ENCODE results near the gene KCTD5.

KCTD5 gene

GRCh38 chr16:2698103-2698870 is 16.0 kb downstream of the KCTD5 start:
- Histone ChIP-seq H3K4me3 (ENCODE audit: insufficient read depth, low read length, poor library complexity, severe bottlenecking) (no peak overlapping the region), H3K27me3 (ENCODE audit: low read length) (no peaks in the 10 kb centered on the region), H3K9me2 (replicated peaks; ENCODE audit: insufficient read depth, low read length) (no peaks in the 10 kb centered on the region), H3K27ac (ENCODE audit: low read depth, low read length) (no peak overlapping the region), H4K20me1 (ENCODE audit: low read depth, low read length) (no peaks in the 10 kb centered on the region), H3K9ac (ENCODE audit: low read length) (no peak overlapping the region), H3K4me2 (ENCODE audit: low read depth, low read length, poor library complexity, severe bottlenecking) (no peak overlapping the region), H3K9me3 (ENCODE audit: insufficient read depth, low read length) (no peaks in the 10 kb centered on the region), H3K79me2 (ENCODE audit: insufficient read depth, low read length) (no peaks in the 10 kb centered on the region), H3F3A (ENCODE audit: insufficient read depth) (no peaks in the 10 kb centered on the region), H3K36me3 (ENCODE audit: low read length) (no peaks in the 10 kb centered on the region), H2AFZ (ENCODE audit: low read depth, low read length, severe bottlenecking) (no peak overlapping the region)
- no peak for TF ChIP-seq EZH2phosphoT487 (conservative IDR thresholded peaks at IDR 0.05; ENCODE audit: low read length)

- H3K9me2 ChIP-seq (replicated peaks; ENCODE audit: insufficient read depth, low read length), result no peaks in the 10 kb centered on the region
- no peaks in the 10 kb centered on the region for H3K27me3 ChIP-seq (ENCODE audit: low read length)
- no peaks in the 10 kb centered on the region for H3K36me3 ChIP-seq (ENCODE audit: low read length)
- H3K27ac ChIP-seq (ENCODE audit: low read depth, low read length), result no peak overlapping the region
- TF ChIP-seq EZH2phosphoT487 (conservative IDR thresholded peaks at IDR 0.05; ENCODE audit: low read length) (no peak), CTCF (IDR thresholded peaks at IDR 0.05; ENCODE audit: insufficient read depth, low read length, poor library complexity, severe bottlenecking) (no peak)
- no peak overlapping the region for H3K9ac ChIP-seq (ENCODE audit: low read length)
- no peak overlapping the region for H3K4me2 ChIP-seq (ENCODE audit: low read depth, low read length, poor library complexity, severe bottlenecking)
- no peak overlapping the region for H2AFZ ChIP-seq (ENCODE audit: low read depth, low read length, severe bottlenecking)
- no peaks in the 10 kb centered on the region for H3F3A ChIP-seq (ENCODE audit: insufficient read depth)
- H3K4me3 ChIP-seq (ENCODE audit: insufficient read depth, low read length, poor library complexity, severe bottlenecking), result no peak overlapping the region
- no peaks in the 10 kb centered on the region for H3K79me2 ChIP-seq (ENCODE audit: insufficient read depth, low read length)
- H3K9me3 ChIP-seq (ENCODE audit: insufficient read depth, low read length), result no peaks in the 10 kb centered on the region
- no peaks in the 10 kb centered on the region for H4K20me1 ChIP-seq (ENCODE audit: low read depth, low read length)
Measured at GRCh38 chr16:2698965-2699750, 16.8 kb downstream of the KCTD5 start.

DNA sequence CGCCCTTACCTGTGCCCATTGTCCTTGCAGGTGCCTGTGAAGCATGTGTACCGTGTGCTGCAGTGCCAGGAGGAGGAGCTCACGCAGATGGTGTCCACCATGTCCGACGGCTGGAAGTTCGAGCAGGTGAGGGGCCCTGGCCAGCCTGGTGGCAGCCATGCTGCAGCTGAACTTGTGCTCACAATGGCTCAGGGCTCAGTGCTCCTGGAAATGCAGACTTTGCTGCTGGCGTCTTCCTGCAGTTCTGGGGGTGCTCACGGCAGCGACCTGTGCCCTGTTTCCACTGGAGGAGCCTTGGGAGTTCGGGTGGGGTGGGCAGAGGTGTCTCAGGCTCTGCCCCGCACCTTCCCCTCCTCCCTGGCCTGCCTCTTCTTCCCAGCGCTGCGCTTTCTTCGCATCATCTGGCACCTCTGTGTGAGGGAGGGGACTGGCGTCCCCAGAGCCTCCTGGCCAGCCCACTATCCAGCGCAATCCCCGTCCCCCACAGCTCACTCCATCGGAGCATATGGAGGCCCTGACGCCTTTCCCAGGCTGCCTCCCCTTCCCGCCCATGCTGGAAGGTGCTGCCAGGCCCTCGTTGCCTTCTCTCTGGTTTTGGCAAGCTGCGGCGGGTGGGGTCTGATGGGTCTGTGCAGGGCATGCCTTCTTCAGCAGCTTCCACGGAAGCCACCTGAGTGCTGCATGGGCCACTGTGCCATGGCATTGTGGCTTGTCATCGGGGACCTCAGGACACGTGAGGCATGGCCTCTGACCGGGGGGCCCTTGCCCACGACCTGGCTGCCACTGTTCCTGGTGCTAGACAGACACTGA is 17.7 kb downstream of the KCTD5 start:
- Histone ChIP-seq H3K27ac (ENCODE audit: low read depth, low read length) (no peak overlapping the region), H3K36me3 (ENCODE audit: low read length) (no peaks in the 10 kb centered on the region), H3K4me2 (ENCODE audit: low read depth, low read length, poor library complexity, severe bottlenecking) (no peak overlapping the region)

More for the DNA sequence above, 17.7 kb downstream of the KCTD5 start:
- Histone ChIP-seq H3K4me3 (ENCODE audit: insufficient read depth, low read length, poor library complexity, severe bottlenecking) (no peak overlapping the region), H3K9ac (ENCODE audit: low read length) (no peak overlapping the region), H2AFZ (ENCODE audit: low read depth, low read length, severe bottlenecking) (no peak overlapping the region), H3K79me2 (ENCODE audit: insufficient read depth, low read length) (no peaks in the 10 kb centered on the region), H3K9me3 (ENCODE audit: insufficient read depth, low read length) (no peaks in the 10 kb centered on the region), H3K9me2 (replicated peaks; ENCODE audit: insufficient read depth, low read length) (no peaks in the 10 kb centered on the region), H3K27me3 (ENCODE audit: low read length) (no peaks in the 10 kb centered on the region), H4K20me1 (ENCODE audit: low read depth, low read length) (no peaks in the 10 kb centered on the region), H3F3A (ENCODE audit: insufficient read depth) (no peaks in the 10 kb centered on the region)
- no peak for TF ChIP-seq CTCF (IDR thresholded peaks at IDR 0.05; ENCODE audit: insufficient read depth, low read length, poor library complexity, severe bottlenecking)
- no peak for TF ChIP-seq EZH2phosphoT487 (conservative IDR thresholded peaks at IDR 0.05; ENCODE audit: low read length)

Data from SU-DHL-6 (cell line).